ENCODE data around the gene OTOP3. TPM values are rescaled to one million over a fixed set of nuclear protein-coding genes. Genes with fewer than 3 reads are reported as not detected.

The OTOP3 gene
- total RNA-seq, 4 donors from 2014 or later: 0.65 to 0.98 TPM; not detected in 2

DNA sequence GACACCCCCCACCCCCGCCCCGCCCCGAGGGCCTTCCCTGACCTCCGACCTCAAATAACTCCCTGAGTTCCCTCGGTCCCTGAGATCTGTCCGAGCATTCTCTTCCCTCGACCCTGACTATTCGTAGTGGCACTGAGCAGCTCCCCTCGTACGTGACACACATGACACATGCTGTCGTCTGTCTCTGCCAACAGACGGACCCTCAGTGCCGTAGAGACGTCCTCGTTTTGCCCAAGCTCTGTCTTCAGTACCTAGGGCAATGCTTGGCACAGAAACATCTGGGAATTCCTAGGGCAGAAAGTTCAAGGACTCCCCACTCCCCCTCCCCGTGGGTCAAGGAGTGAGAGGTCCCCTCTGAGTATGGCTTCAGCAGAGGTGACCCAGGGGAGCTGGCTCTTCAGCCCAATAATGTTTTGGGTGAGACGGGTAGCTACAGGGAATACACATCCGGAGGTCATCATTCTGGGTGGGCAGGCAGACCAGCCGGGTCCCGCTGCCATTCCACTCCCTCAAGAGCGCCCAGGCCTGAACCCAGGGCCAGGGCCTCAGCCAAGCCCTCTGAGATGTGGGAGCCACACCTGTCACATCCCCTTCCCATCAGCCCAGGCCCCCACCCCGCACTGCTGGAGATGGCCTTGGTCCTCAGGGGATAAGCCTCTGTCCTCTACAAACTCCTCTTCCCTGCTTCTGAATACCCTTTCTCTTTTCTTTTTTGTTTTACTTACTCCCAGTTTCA, 41.6 kb upstream of the OTOP3 start:
- Histone ChIP-seq H3K4me1 (peaks cover 19% of the 10 kb centered on the region), H3K9me3 (no peaks in the 10 kb centered on the region), H3K27ac (no peak overlapping the region), H3K36me3 (no peaks in the 10 kb centered on the region), H3K27me3 (peaks cover 46% of the 10 kb centered on the region), H3K4me3 (peak overlapping the region; percentile 54)
- no peak for DNase-seq (ENCODE audit: low spot score in 2 of 2)
- TF ChIP-seq POLR2A (IDR thresholded peaks at IDR 0.05): no peak
- TF ChIP-seq, protein P1, sequence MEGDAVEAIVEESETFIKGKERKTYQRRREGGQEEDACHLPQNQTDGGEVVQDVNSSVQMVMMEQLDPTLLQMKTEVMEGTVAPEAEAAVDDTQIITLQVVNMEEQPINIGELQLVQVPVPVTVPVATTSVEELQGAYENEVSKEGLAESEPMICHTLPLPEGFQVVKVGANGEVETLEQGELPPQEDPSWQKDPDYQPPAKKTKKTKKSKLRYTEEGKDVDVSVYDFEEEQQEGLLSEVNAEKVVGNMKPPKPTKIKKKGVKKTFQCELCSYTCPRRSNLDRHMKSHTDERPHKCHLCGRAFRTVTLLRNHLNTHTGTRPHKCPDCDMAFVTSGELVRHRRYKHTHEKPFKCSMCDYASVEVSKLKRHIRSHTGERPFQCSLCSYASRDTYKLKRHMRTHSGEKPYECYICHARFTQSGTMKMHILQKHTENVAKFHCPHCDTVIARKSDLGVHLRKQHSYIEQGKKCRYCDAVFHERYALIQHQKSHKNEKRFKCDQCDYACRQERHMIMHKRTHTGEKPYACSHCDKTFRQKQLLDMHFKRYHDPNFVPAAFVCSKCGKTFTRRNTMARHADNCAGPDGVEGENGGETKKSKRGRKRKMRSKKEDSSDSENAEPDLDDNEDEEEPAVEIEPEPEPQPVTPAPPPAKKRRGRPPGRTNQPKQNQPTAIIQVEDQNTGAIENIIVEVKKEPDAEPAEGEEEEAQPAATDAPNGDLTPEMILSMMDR (IDR thresholded peaks at IDR 0.05): no peak
- TF ChIP-seq EP300 (IDR thresholded peaks at IDR 0.05): no peak
- TF ChIP-seq POLR2AphosphoS5 (IDR thresholded peaks at IDR 0.05): no peak
- 28% methylated on average over 15 of the region's 22 CpGs for whole genome bisulfite sequencing

DNA sequence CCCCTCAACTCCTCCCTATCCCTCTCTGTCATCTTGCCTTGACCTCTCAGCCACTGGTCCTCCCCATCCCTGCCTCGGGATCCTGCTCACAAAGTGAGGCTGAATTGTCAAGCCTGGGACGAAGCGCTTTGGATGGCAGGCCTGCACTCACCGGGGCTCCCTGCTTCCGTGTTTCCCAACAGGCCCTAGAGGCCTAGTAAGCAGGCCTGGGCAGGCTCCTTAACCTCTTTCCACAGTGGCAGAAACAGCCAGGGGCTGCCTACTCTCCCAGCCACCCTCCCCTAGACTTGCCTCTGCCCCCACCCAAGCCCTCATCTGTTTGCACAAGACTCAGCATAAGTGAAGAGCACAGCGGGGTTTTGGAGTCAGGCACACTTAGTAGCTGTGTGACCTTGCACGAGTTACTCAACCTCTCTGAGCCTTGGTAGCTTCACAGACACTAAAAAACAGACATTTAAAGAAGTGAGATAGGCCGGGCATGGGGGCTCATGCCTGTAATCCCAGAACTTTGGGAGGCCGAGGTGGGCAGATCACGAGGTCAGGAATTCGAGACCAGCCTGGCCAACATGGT, 37.2 kb upstream of the OTOP3 start:
- H3K27me3 ChIP-seq: peaks cover 30% of the 10 kb centered on the region
- TF ChIP-seq EP300 (IDR thresholded peaks at IDR 0.05): no peak
- H3K4me3 ChIP-seq: no peak overlapping the region
- no peak overlapping the region for H3K27ac ChIP-seq
- no peaks in the 10 kb centered on the region for H3K36me3 ChIP-seq
- H3K9me3 ChIP-seq: no peaks in the 10 kb centered on the region
- 74% methylated on average over 11 of the region's 11 CpGs for WGBS
- no peak for DNase-seq (ENCODE audit: low spot score in 2 of 2)
- peaks cover 8% of the 10 kb centered on the region for H3K4me1 ChIP-seq

DNA sequence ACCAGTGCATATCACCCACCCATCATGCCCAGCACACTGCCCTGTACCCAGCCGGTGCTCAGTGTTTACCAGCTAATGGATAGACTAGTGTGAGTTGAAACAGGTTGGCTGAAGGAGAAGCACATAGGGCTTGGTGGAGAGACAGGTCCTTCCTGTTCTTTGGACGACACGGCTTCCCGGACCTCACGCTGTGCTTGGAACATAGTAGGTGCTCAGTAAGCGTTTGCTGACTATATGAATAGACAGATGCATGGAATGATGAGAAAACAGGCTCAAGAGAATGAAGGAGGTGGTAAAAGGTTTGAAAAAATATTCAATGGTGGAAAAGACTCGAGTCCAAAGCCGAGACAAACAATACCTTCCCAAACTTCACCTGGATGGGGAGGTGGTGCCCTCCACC, 35.5 kb upstream of the OTOP3 start:
- Histone ChIP-seq H3K9me3 (no peaks in the 10 kb centered on the region), H3K36me3 (no peaks in the 10 kb centered on the region), H3K4me3 (no peak overlapping the region), H3K4me1 (peaks cover 4% of the 10 kb centered on the region), H3K27me3 (peaks cover 13% of the 10 kb centered on the region), H3K27ac (no peak overlapping the region)
- TF ChIP-seq POLR2AphosphoS5 (IDR thresholded peaks at IDR 0.05): no peak
- TF ChIP-seq EP300 (IDR thresholded peaks at IDR 0.05): no peak
- TF ChIP-seq, protein P1 (IDR thresholded peaks at IDR 0.05): no peak
- TF ChIP-seq POLR2A (IDR thresholded peaks at IDR 0.05): no peak
- no peak for DNase-seq (ENCODE audit: low spot score in 2 of 2)
- WGBS: 81% methylated on average over 8 of the region's 8 CpGs

DNA sequence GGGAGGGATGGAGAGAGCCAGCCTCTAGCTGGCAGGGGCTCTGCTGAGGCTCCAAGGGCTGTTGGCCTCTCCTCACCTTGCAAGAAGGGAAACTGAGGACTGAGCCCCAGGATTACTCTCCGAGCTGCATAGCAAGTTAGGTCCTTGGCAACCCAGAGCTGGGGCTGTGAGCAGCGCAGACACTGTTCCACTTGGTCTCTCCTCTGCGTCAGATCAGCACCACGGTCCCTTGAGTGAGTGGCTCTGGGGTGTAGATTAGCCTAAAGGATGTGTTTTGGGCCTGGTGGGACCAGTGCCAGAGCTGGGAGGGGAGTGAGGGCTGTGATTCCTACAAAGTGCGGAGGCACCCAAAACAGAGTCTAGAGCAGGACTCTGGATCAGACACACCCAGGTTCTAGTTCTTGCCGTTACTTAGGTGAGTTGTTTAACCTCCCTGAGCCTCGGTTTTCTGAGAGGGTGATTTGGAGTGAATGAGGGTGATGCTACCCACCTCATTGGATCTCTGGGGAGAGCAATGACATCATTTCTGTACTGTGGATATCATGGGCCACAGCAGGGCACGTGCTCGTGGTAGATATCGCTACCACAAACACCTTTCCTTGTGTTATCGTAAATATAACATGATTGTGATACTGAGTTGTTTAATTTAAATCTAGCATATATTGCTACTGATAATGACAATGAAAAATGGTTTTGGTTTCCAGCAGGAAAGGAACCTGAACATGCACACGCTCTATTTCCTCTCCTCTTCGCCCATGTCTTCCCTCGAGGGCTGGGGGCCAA, 34.2 kb upstream of the OTOP3 start:
- no peak for DNase-seq (ENCODE audit: low spot score in 2 of 2)
- H3K36me3 ChIP-seq: no peaks in the 10 kb centered on the region
- no peak overlapping the region for H3K27ac ChIP-seq
- no peak overlapping the region for H3K4me3 ChIP-seq
- H3K27me3 ChIP-seq: peaks cover 11% of the 10 kb centered on the region
- 68% methylated on average over 12 of the region's 14 CpGs for WGBS
- no peaks in the 10 kb centered on the region for H3K9me3 ChIP-seq
- TF ChIP-seq, protein P1 (IDR thresholded peaks at IDR 0.05): no peak
- no peak for TF ChIP-seq POLR2AphosphoS5 (IDR thresholded peaks at IDR 0.05)
- H3K4me1 ChIP-seq: peaks cover 4% of the 10 kb centered on the region

DNA sequence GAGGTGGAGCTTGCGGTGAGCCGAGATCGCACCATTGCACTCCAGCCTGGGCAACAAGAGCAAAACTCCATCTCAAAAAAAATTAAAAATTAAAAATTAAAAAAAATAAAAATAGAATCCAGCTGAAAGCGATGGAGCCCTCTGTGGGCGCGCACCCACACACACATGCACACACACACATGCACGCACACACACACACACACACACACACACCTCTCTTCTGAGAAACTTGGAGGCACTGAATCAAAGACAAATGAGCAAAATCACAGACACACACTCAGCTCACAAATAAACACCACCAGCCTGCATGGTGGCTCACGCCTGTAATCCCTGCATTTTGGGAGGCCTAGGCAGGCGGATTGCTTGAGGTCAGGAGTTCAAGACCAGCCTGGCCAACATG, 32.7 kb upstream of the OTOP3 start:
- no peak for DNase-seq (ENCODE audit: low spot score in 2 of 2)
- Histone ChIP-seq H3K27me3 (peaks cover 11% of the 10 kb centered on the region), H3K4me3 (no peak overlapping the region), H3K27ac (no peak overlapping the region), H3K9me3 (no peaks in the 10 kb centered on the region), H3K36me3 (no peaks in the 10 kb centered on the region), H3K4me1 (peaks cover 13% of the 10 kb centered on the region)
- 86% methylated on average over 9 of the region's 9 CpGs for WGBS
- TF ChIP-seq EP300 (IDR thresholded peaks at IDR 0.05): no peak
- TF ChIP-seq, protein P1 (IDR thresholded peaks at IDR 0.05): no peak
- no peak for TF ChIP-seq POLR2A (IDR thresholded peaks at IDR 0.05)
- TF ChIP-seq POLR2AphosphoS5 (IDR thresholded peaks at IDR 0.05): no peak
